RWPE2 (cell line): ENCODE data around the gene ZFYVE27.
A peak's percentile ranks its signal among the peaks of the same experiment; 100 is the strongest.

Source experiments
- ATAC-seq: fragments of 200-7000 bp; cut with Tn5 transposase; 3 replicates; pipeline ENCODE4 v1.9.1; 2021; ENCODE audit warnings: low read depth
- DNase-seq: peaks from one replicate; pipeline ENCODE4 v3.0.0-alpha.2; 2020; ENCODE audit warnings: low spot score
- H3K27ac ChIP-seq: fragments of 450-650 bp; 2 replicates; pipeline ENCODE4 v1.5.1; 2017; ENCODE audit warnings: mild to moderate bottlenecking; ENCODE audit not compliant: poor library complexity, severe bottlenecking
- H3K27me3 ChIP-seq: fragments of 250-450 bp; sonication (Bioruptor Pico); 2 replicates; pipeline ENCODE4 v1.5.1; 2021; ENCODE audit warnings: mild to moderate bottlenecking, moderate library complexity; ENCODE audit not compliant: insufficient read depth, poor library complexity, severe bottlenecking
- H3K36me3 ChIP-seq: fragments of 250-450 bp; sonication (Bioruptor Pico); 2 replicates; pipeline ENCODE4 v1.5.1; 2020; ENCODE audit warnings: low read depth, mild to moderate bottlenecking, moderate library complexity
- H3K4me1 ChIP-seq: fragments of 250-450 bp; sonication (Bioruptor Pico); 2 replicates; pipeline ENCODE4 v1.5.1; 2021; ENCODE audit warnings: mild to moderate bottlenecking, moderate library complexity; ENCODE audit not compliant: insufficient read depth, poor library complexity, severe bottlenecking
- H3K4me3 ChIP-seq: fragments of 250-450 bp; sonication (Bioruptor Pico); 2 replicates; pipeline ENCODE4 v1.5.1; 2021; ENCODE audit warnings: mild to moderate bottlenecking, moderate library complexity; ENCODE audit not compliant: severe bottlenecking
- H3K9me3 ChIP-seq: fragments of 250-450 bp; sonication (Bioruptor Pico); 2 replicates; pipeline ENCODE4 v1.5.1; 2021; ENCODE audit warnings: mild to moderate bottlenecking, moderate library complexity; ENCODE audit not compliant: severe bottlenecking
- TF ChIP-seq, protein P1 (sequence below): fragments of 450-650 bp; IDR thresholded peaks from one replicate; pipeline ENCODE4 v1.5.1; 2017; ENCODE audit warnings: mild to moderate bottlenecking, moderate library complexity; ENCODE audit not compliant: poor library complexity, severe bottlenecking

Gene ZFYVE27

DNA sequence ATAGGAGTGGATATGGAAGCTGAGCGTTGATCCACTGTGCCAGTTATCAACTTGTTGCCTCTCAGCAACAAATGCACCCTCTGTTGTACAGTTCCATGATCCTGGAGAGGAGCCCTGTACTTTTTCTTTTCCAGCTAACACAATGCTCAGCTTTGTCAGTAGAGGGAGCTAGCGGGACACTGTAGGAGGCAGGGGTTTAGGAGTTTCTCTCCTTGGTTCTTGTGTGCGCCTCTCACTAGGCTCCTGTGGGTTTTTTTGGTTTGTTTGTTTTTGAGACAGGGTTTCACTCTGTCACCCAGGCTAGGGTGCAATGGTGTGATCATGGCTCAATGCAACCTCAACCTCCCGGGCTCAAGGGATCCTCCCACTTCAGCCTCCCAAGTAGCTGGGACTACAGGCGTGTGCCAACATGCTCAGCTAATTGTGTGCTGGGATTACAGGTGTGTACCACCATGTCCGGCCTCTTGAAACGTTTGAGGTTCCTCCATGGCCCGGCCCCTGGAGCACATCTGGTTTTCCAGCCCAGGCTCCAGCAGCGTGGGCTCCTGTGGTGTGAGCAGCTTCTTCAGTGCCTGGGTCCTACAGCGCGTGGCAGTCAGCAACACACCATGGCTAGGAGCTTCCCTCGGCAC lies 35.4 kb upstream of the ZFYVE27 start:
- Histone ChIP-seq H3K4me1 (peaks cover 8% of the 10 kb centered on the region), H3K27me3 (no peaks in the 10 kb centered on the region), H3K36me3 (no peaks in the 10 kb centered on the region), H3K9me3 (no peaks in the 10 kb centered on the region), H3K27ac (no peak overlapping the region), H3K4me3 (no peak overlapping the region)
- no peak for DNase-seq
- TF ChIP-seq, protein P1, sequence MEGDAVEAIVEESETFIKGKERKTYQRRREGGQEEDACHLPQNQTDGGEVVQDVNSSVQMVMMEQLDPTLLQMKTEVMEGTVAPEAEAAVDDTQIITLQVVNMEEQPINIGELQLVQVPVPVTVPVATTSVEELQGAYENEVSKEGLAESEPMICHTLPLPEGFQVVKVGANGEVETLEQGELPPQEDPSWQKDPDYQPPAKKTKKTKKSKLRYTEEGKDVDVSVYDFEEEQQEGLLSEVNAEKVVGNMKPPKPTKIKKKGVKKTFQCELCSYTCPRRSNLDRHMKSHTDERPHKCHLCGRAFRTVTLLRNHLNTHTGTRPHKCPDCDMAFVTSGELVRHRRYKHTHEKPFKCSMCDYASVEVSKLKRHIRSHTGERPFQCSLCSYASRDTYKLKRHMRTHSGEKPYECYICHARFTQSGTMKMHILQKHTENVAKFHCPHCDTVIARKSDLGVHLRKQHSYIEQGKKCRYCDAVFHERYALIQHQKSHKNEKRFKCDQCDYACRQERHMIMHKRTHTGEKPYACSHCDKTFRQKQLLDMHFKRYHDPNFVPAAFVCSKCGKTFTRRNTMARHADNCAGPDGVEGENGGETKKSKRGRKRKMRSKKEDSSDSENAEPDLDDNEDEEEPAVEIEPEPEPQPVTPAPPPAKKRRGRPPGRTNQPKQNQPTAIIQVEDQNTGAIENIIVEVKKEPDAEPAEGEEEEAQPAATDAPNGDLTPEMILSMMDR, result peak; percentile 91
- peak; percentile 83 for ATAC-seq

DNA sequence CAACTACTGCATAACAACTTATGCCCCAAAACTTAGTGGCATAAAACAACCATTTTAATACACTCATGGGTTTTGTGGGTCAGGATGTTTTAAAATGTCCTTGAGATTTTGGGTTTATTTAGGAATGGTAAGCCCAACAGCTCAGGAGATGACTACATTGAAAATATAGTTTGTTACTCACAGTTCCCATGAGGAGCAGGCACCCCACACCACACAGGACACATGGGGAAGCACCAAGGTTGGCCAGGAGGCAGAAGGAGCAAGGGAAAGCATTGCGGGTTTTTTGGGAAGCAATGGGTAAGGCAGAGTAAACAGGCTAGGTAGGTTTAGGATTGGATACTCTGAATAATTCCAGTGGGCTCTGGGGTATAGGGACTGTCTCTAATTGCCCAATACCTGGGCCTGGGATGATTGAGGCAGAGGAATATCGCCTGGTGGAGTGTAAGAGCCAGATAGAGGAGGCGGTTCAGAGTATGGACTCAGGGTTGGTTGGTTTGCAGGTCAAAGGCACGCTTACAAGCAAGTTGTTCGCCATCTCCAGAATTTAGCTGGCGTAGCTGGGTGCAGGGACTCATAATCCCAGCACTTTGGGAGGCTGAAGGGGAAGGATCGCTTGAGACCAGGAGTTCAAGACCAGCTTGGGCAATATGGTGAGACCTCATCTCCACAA lies 33.4 kb upstream of the ZFYVE27 start:
- ATAC-seq, result no peak
- H3K9me3 ChIP-seq, result no peaks in the 10 kb centered on the region
- H3K27me3 ChIP-seq, result no peaks in the 10 kb centered on the region
- TF ChIP-seq, protein P1, result no peak
- H3K36me3 ChIP-seq, result no peaks in the 10 kb centered on the region
- no peak overlapping the region for H3K27ac ChIP-seq
- DNase-seq, result no peak
- no peak overlapping the region for H3K4me3 ChIP-seq
- H3K4me1 ChIP-seq, result peaks cover 8% of the 10 kb centered on the region

DNA sequence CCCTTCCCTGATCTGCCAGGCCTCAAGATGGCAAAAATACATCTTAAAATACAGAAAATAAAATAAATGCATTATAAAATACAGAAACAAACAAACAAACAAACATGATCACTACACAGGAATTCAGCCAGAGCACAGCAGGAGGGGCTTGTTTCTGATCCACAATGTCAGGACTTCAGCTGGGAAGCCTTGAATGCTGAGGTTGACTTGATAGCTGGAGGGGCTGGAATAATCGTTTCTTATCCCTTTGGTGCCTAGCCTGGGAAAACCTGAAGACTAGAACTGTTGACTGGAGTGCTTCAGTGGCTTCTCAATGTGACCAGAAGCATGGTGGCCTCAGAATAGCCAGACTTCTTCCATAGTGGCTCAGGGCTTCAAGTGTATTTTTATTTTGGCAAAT lies 32.6 kb upstream of the ZFYVE27 start:
- ATAC-seq (no peak), DNase-seq (no peak)
- H3K27me3 ChIP-seq, result no peaks in the 10 kb centered on the region
- no peak overlapping the region for H3K27ac ChIP-seq
- no peaks in the 10 kb centered on the region for H3K36me3 ChIP-seq
- H3K4me1 ChIP-seq, result peaks cover 8% of the 10 kb centered on the region
- no peak overlapping the region for H3K4me3 ChIP-seq
- TF ChIP-seq, protein P1, result no peak
- no peaks in the 10 kb centered on the region for H3K9me3 ChIP-seq

DNA sequence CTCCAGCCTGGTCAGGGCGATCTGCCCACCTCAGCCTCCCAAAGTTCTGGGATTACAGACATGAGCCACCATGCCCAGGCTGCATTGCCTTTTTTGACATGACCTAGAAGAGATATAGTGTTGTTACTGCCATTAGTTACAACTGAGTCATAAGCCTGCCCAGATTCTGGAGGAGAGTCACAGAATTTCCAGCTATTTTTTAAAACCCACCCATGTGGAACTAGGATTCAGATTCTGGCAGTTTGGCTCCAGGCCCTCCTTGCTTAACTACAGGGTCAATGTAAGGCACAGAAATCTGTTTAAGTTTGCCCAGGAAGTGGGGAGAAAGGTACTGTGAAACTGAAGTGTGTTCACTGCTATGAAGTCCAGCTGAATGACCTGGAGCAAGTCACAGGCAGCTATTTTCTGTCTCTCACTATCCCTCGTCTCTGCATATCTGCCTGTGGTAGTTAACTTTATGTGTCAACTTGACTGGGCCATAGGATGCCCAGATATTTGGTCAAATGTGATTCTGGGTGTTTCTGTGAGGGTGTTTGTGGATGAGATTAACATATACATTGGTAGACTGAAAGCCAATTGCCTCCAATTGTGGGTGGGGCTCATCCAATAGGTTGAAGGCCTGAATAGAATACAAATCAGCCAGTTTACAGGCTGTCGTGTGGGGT lies 31.8 kb upstream of the ZFYVE27 start:
- no peak overlapping the region for H3K4me3 ChIP-seq
- no peaks in the 10 kb centered on the region for H3K27me3 ChIP-seq
- H3K36me3 ChIP-seq, result no peaks in the 10 kb centered on the region
- H3K9me3 ChIP-seq, result no peaks in the 10 kb centered on the region
- no peak overlapping the region for H3K27ac ChIP-seq
- TF ChIP-seq, protein P1, result no peak
- peaks cover 8% of the 10 kb centered on the region for H3K4me1 ChIP-seq
- no peak for DNase-seq
- no peak for ATAC-seq
